HG03460 (cell line): Measurements from ENCODE around the gene SLC29A1.
A peak's percentile ranks its signal among the peaks of the same experiment; 100 is the strongest.
"Not testable (repeated sequence)": the region's sequence is repeated elsewhere in the genome, so short reads cannot be mapped to it uniquely, and the experiment has no call there.

Source experiments
- ATAC-seq: cut with Tn5 transposase; IDR thresholded peaks from one replicate; pipeline ENCODE4 v1.9.1; 2021; ENCODE audit not compliant: unreplicated experiment

Gene SLC29A1

DNA sequence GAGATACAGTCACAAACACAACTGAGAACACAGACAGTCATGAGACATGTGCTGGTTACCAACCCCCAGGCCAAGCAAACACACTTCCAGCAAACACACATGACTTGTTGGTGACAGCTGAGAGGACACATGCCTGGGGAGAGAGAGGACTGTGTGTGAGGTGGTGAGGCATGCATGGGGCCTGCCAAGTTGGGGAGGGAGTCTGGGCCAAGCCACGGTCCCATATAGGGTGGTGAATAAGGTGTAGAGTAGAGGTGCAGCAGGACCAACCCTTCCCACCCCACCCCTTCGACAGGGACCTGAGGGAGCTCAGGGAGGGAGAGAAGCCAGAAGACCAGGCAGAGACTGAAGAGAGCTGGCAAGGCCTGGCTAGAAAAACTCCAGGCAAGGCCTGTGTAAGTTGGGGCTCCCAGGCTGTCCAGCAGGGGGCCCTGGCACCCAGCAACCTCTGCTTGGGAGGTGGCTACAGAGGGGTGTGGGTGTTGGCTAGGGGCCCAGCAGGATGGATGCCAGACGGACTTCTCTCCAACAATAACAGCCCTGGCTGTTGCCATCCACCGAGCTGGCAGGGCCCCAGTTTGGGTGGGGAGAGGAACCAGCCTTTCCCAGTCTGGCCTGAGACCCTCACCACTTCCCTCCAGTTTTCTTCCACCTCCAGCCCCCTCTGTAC lies 2.0 kb upstream of the SLC29A1 start:
- peak; percentile 39 for ATAC-seq

DNA sequence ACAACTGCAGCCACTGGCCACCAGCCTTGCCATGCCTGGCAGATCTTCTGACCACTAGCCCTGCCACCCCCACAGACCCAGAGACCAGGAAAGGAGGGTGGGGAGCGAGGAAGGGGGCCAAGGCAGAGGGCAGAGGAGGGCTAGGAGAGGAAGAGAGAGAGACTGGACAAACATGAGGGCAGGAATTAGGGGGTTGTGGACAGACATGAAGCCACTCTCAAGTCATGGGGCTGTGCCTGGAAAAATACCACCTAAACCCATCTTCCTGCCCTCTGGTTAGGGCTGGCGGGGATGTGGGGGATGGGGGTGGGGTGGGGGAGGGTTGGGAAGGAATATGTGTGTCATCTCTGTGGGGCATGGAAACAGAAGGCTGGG lies 1.4 kb upstream of the SLC29A1 start:
- ATAC-seq, result no peak

DNA sequence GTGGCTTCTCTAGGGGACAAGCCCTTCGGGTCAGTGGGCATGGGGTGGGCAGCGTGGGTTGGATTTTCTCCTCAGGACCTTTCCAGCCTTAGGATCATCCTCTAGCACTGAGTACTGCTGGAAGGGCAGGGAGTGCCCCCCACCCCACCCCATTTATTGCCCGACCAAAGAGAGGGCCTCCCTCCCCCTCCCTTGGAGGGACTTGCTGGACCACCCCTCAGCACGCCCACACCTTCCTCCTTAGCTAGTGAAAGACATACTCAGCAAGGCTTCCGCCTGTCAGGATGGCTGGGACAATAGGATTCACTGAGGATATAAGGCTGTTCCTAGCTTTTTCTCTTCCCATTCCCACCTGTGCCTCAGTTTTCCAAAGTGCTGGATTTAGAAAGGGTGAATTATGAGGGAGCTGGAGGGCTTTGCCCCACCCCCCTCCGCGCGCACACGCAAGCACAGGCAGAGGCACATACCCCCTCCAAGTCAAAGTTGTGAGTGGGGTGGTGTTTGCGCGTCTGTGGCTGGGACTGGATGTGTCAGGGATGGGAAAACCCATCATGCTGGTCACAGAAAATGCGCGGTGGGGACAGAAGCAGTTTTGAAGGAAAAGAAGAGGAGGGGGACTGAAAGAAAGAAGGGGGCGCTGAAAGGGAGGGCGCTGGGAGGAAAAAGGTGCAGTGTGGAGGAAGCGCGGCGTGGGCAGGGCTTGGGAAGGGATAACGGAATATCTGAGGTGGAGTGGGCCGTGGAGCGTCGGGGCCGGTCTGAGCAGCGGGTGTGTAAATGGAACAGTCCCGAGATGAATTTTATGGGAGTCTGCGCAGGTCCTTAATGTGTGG lies 693 bp upstream of the SLC29A1 start:
- ATAC-seq, result peak; percentile 3

DNA sequence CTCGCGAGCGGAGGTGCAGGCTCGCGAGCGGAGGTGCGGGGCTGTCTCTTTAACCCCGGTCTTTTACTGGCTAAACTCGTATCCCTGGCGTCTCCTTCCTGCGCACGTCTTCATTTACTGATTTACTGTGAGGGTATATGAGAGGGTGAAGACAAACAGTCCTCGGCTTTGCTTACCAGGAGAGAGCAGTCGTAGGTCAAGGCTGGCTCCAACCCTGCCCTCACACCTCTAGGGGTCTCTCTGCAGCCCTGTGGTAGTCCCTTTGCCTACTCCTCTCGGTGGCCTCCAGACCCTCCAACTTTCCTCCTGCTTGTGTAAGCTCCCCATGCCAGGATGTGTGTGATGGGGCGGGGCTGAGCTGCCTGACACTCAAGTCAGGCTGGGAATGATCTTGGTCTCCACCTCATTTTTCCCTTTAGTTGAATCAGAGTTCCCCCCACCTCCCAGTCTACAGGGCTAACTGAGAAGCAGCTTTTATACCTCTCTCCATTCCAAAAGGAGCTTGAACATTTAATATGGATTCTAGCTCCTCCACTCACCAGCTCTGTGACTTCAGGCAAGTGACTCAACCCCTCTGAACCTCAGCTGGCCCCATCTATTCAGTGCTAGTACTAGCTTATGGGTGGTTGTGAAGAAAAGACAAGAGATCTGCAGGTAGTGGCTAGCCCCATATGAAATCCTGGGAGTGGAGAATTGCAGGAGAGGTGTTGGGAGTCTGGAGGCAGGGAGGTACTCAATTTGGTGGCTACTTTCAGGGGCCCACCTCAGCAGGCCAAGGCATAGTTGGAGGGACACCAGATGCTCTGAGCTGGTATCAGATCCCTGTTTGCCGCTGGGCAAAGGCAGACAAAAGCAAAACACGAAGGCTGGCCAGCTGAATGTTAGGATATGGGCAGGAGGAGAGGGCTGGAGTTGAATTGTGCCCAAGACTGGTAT lies 902 bp downstream of the SLC29A1 start:
- ATAC-seq, result peak; percentile 12

DNA sequence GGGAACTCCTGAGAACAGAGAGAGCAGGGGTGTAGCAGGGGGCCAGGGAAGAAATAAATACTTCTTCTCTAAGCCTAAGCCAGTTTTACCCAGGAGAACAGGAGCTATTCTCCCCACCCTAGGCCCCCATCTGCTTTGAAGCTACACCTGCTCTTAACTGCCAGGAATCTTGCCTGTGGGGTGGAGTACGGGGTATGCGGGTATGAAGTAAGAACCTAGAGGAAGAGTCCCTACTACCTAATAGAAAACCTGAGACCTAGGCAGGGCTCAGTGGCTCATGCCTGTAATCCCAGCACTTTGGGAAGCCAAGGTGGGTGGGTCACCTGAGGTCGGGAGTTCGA lies 1.5 kb downstream of the SLC29A1 start:
- no peak for ATAC-seq

DNA sequence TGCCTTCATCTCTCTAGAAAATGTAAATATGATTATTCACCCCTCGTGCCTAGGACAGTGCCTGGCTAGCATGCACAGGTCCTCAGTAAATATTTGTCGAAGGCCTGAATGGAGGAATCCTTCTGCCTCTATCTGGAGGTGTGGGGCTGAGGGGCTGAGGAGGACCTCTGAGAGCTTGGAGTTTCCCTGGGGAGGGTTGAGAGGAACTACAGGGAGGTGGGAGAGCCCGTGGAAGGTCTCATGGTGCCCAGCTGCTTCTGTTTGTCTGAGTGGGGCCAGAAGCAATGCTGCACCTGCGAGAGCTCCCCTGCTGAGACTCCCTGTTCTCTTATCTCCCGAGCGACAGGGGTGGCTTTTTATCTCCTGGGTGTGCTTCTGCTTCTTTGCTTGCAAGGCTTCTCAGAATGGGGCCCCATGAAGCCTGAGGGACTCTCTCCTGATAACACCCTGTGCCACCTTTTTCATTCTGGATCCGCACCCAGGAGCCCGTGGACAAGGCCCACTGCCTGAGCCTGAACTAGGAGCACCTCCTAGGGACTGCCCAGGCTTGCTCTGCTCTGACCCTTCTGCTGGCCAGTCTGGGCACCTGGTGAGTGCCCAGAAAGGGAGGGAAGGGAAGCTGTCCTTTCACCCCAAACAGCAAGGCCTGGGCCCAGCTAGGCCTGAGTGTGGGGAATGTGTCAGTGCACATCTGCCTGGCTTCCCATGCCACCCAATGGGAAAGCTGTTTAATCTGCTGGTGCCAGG lies 2.4 kb downstream of the SLC29A1 start:
- ATAC-seq, result no peak

DNA sequence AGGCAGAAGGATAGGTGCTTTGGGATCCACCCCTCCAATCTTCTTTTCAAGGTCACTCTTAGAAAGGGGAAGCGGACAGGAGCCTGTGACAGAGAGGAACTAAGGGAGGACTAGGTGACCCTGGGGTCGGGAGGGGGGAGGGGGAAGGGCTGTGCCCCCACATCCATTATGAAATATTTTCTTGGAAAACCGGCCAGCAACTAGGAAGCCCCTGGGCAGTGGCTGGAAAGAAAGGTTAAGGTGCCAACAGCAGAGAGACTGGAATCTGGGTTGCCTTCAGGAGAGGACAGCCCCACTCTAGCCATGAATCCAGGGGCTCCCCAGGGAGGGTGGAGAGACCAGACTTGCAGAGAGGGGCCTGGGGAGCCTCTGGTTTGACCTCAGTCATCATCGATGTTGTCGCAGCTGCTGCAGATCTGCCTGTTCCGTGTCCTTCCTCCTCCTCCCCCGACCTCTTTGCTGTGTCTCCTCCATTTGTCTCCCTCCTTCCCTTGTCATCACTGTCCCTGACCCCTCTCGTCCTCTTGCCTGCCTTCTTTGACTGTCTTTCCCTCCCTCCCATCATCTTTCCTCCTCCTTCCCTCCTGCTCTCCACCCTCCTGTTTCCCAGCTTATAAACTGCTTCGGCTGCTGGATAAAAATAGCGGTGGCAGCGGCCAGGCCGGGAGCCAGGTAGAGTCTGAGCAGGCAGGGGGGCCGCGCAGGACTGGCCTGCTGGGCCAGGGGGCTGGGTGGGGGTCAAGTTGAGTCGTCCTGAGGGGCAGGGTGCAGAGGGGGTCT lies 3.2 kb downstream of the SLC29A1 start:
- ATAC-seq, result no peak

DNA sequence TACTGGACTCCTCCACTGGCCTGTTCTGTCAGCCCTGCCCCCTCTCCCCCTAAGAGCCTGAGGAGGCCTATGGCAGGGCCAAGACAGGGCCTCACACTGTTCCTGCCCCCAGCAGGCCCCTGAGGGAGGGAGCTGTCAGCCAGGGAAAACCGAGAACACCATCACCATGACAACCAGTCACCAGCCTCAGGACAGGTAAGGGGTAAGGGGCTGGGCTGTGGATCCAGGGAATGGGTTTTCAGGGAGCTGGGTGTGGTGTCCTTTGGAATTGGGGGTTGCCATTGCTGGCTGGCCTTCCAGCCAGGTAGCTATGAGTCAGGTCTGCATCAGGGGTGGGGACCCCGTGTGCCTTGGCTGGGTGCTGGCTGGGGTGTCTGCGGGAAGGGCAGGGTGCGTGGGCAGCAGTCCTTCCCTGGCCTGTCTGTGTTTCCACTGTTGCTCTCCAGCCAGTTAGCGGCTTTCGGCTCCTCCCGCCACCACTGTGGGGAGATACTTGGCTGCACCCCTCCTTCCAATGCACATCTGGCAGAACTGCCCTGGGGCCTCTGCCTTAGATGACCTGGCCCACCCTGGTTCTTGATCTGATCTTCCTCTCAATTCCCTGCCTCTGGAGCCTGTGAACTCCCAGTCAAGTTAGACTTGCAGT lies 3.9 kb downstream of the SLC29A1 start:
- ATAC-seq, result no peak

DNA sequence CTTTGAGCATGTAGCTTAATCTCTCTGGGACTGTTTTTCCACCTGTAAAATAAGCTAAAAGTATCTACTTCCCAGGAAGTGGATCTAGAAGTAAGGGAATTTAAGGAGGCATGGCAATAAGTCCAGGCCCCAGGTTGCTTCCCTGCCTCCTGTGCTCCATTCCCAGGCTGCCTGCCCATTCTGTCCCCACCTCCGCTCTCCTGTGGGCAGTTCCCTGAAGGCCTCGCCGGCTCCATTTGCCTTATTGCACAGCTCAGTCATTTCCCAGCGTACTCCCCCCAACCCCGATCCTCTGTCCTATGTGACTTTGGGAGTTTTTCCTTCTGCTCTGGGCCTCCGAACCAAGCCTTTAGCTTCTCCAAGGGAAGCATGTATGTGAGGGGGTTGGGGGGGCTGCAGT lies 4.6 kb downstream of the SLC29A1 start:
- ATAC-seq, result no peak

DNA sequence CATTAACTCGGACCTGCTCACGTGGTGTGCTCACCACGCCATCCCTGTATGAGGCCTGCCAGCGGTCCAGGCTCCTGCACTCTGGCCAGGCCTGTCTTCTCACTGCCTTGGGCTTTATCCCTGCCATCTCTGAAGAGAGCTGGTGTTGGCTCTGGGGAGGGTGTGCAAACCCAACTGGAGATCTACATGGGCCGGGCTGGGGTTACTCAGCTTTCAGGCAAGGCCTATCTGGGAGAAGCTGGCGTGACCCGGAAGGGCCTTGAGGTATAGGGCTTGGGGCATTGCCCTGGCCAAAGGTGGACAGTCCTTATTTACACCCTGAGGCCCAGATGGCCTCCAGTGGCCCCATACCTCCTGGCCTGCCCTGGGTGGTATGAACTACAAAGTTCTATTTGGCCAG lies 5.0 kb downstream of the SLC29A1 start:
- no peak for ATAC-seq

DNA sequence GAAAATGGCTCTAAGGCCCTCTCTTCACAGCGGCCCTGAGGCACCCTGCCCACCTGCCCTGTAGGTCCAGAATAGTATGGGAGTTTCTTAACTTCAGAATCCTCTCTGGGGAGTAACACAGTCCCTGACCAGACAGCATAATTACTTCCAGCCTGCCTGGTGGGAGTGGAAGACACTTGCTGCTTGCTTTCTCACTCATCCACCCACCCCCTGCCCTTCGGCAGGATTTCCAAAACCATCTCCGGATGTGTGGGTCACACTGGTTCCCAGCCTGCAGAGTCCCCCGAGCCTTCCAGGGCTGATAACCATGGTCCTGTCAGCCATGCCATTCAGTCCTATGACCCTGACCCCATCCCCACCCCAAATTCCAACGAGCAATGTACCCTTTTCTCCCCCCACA lies 5.4 kb downstream of the SLC29A1 start:
- ATAC-seq, result no peak

DNA sequence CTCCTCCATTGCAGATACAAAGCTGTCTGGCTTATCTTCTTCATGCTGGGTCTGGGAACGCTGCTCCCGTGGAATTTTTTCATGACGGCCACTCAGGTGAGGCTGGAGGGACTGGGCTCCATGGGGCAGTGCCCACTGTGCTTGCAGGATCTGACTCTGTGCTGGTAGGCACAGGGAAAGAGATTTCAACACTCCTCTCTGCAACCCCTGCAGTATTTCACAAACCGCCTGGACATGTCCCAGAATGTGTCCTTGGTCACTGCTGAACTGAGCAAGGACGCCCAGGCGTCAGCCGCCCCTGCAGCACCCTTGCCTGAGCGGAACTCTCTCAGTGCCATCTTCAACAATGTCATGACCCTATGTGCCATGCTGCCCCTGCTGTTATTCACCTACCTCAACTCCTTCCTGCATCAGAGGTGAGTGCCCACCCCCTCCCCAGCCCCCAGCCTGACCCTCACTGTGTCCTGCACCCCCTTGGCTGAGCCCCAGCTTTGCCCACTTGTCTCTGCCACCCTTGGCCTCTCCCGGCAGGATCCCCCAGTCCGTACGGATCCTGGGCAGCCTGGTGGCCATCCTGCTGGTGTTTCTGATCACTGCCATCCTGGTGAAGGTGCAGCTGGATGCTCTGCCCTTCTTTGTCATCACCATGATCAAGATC lies 6.1 kb downstream of the SLC29A1 start:
- no peak for ATAC-seq

DNA sequence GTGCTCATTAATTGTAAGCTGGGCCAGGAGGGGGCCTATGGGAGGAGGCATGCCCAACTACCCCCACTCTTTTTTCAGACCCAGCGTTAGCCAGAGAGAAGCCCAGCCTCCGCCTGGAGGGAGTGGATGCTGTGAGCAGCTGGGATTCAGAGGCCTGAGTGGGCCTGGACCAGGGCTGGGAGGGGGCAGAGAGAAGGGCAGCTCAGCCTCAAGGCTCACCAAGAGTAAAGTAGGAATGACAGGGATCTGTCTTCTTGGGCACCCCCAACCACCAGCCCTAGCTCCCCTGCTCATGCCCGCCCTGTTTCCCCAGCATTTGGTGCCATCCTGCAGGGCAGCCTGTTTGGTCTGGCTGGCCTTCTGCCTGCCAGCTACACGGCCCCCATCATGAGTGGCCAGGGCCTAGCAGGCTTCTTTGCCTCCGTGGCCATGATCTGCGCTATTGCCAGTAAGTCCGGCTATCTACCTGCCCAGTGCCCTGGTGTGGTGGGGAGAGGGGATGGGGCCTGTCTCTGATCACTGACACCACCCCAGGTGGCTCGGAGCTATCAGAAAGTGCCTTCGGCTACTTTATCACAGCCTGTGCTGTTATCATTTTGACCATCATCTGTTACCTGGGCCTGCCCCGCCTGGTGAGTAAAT lies 6.8 kb downstream of the SLC29A1 start:
- no peak for ATAC-seq

DNA sequence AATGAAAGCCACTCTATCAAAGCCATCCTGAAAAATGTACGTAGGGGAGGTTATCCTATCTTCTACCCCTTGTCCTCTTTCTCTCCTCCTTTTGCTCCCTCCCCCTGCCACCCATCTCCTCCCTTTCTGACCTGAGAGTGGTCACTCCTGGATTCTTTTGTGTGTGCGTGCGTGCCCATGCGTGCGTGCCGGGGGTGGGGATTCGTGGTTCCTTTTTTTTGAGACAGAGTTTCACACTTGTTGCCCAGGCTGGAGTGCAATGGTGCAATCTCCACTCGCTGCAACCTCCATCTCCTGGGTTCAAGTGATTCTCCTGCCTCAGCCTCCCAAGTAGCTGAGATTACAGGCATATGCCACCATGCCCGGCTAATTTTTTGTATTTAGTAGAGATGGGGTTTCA lies 8.0 kb downstream of the SLC29A1 start:
- not testable (repeated sequence) for ATAC-seq

DNA sequence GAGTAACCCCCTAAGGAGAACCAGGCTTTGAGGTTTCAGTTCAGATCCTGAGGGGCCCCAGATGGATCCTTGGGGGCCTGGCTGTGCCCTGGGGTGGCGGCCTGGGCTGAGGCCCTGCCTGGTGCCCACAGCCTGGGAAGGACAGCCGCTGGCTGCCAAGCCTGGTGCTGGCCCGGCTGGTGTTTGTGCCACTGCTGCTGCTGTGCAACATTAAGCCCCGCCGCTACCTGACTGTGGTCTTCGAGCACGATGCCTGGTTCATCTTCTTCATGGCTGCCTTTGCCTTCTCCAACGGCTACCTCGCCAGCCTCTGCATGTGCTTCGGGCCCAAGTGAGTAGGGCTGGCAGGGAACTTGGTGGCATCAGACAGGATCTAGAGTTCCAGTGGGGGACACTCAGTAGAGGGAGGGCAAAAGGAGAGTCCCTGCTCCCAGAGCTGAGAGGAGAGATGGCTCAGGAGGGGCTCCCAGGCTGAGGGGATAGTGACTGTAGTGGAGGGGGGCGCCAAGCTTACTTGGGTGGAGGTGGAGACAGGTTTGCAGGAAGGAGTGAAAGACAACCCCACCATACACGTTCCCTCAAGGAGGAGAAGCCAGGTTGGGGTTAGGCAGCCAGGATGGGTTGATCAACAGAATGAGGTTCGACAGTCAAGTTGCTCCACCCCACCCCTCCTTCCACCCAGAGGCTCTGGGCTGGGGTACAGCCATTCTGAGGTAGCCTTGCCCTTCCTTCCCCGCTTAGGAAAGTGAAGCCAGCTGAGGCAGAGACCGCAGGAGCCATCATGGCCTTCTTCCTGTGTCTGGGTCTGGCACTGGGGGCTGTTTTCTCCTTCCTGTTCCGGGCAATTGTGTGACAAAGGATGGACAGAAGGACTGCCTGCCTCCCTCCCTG lies 9.5 kb downstream of the SLC29A1 start:
- ATAC-seq, result no peak

DNA sequence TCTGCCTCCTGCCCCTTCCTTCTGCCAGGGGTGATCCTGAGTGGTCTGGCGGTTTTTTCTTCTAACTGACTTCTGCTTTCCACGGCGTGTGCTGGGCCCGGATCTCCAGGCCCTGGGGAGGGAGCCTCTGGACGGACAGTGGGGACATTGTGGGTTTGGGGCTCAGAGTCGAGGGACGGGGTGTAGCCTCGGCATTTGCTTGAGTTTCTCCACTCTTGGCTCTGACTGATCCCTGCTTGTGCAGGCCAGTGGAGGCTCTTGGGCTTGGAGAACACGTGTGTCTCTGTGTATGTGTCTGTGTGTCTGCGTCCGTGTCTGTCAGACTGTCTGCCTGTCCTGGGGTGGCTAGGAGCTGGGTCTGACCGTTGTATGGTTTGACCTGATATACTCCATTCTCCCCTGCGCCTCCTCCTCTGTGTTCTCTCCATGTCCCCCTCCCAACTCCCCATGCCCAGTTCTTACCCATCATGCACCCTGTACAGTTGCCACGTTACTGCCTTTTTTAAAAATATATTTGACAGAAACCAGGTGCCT lies 10.2 kb downstream of the SLC29A1 start:
- ATAC-seq, result no peak
